DND-41 (cell line): Measurements from ENCODE around the gene NDUFB7.

Experiments
- ATAC-seq: fragments of 200-7000 bp; cut with Tn5 transposase; 3 replicates; pipeline ENCODE4 v1.9.1; 2021; ENCODE audit warnings: low read depth; ENCODE audit not compliant: insufficient read depth
- DNase-seq: peaks from one replicate; pipeline ENCODE4 v3.0.0-alpha.2; 2020
- H2AFZ ChIP-seq: 2 replicates; pipeline ENCODE4 v1.6.0; 2012; ENCODE audit warnings: low read depth, low read length
- H3K27ac ChIP-seq: 2 replicates; pipeline ENCODE4 v1.5.1; 2012; ENCODE audit warnings: low read length, inconsistent platforms
- H3K27me3 ChIP-seq: fragments of 200-600 bp; sonication (generic); 2 replicates; pipeline ENCODE4 v1.6.0; 2012; ENCODE audit warnings: low read length, mild to moderate bottlenecking, inconsistent platforms; ENCODE audit not compliant: insufficient read depth, poor library complexity
- H3K36me3 ChIP-seq: 2 replicates; pipeline ENCODE4 v1.5.1; 2012; ENCODE audit warnings: low read length, inconsistent platforms; ENCODE audit not compliant: insufficient read depth
- H3K4me1 ChIP-seq: 2 replicates; pipeline ENCODE4 v1.5.1; 2012; ENCODE audit warnings: mild to moderate bottlenecking, low read length; ENCODE audit not compliant: insufficient read depth
- H3K4me2 ChIP-seq: 2 replicates; pipeline ENCODE4 v1.6.0; 2012; ENCODE audit warnings: mild to moderate bottlenecking, moderate library complexity, low read length, inconsistent platforms; ENCODE audit not compliant: insufficient read depth
- H3K4me3 ChIP-seq, 2 experiments: fragments of 200-600 bp in 1 of 2; shearing (Covaris generic) in 1 of 2; 2 replicates each; pipeline ENCODE4 v1.5.1; 2012 to 2016; ENCODE audit warnings: inconsistent platforms in 2 of 2, low read length in 2 of 2, mild to moderate bottlenecking in 2 of 2, low read depth in 1 of 2, moderate library complexity in 1 of 2
- H3K79me2 ChIP-seq: 2 replicates; pipeline ENCODE4 v1.6.0; 2012; ENCODE audit warnings: low read length, inconsistent platforms; ENCODE audit not compliant: insufficient read depth
- H3K9ac ChIP-seq: 2 replicates; pipeline ENCODE4 v1.6.0; 2012; ENCODE audit warnings: low read depth, mild to moderate bottlenecking, inconsistent platforms, low read length, moderate library complexity
- H3K9me3 ChIP-seq: 2 replicates; pipeline ENCODE4 v1.5.1; 2012; ENCODE audit warnings: low read length, moderate library complexity, mild to moderate bottlenecking, inconsistent platforms; ENCODE audit not compliant: insufficient read depth, severe bottlenecking
- H4K20me1 ChIP-seq: 2 replicates; pipeline ENCODE4 v1.6.0; 2012; ENCODE audit warnings: low read length; ENCODE audit not compliant: insufficient read depth
- CTCF ChIP-seq: IDR thresholded peaks from 2 replicates; pipeline ENCODE4 v1.5.1; 2012; ENCODE audit warnings: borderline replicate concordance, low read length, moderate library complexity, mild to moderate bottlenecking; ENCODE audit not compliant: poor library complexity, severe bottlenecking; ENCODE audit errors: extremely low read depth
- EZH2 ChIP-seq: IDR thresholded peaks from 3 replicates; pipeline ENCODE4 v1.6.1; 2012; ENCODE audit warnings: borderline replicate concordance, low read depth, mild to moderate bottlenecking, moderate library complexity, low read length, inconsistent platforms; ENCODE audit not compliant: severe bottlenecking

The NDUFB7 gene

DNA sequence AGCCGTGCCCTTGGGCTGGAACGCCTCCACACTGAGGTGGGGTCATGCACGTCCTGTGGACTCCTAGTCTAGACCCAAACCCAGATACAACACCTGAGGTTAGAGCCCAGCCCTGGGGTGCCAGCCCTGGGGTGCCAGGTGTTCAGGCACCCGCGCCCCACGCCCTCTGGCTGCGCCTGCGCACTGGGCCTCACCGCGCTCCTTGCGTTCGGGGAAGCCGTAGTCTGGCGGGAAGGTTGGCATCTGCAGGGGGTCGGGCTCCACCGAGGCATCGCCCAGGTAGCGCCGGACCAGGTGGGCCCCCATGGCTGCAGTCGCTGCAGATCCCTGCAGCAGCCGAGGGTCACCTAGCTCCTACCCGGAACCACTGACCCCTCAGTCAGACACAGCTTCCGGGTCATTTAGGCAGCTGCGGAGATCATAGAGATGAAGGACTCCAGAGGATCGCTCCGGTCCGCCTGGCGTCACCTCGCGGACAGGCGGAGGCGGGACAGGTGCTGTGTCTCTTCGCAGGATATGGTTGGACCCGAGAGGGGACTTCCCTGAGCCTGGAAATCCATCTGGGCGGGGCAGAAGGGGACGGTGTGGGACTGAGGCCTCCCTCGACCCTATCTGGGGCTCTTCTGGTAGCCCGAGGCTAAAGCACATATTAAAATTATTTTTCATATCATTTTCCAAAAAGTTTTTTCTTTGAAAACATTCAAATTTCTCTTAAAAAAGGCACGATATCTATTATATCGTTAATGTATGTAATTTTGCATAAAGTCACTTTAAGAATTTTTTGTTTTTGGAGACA lies at the start of gene NDUFB7:
Gene NDUFB7, minus strand, starts transcription at position 372 of the 796 bp plus-strand sequence. Its CDS starts 66 bp downstream, at position 306.
- peaks cover 33% of the 10 kb centered on the region for H3K79me2 ChIP-seq
- peak within 1 kb of the TSS; percentile 94 for H2AFZ ChIP-seq
- peak; percentile 99 for TF ChIP-seq CTCF
- TF ChIP-seq EZH2, result no peak
- H3K4me2 ChIP-seq, result peak within 1 kb of the TSS; percentile 95
- H3K9me3 ChIP-seq, result no peaks in the 10 kb centered on the region
- H3K27ac ChIP-seq, result peak within 1 kb of the TSS; percentile 92
- H3K4me1 ChIP-seq, result peaks cover 36% of the 10 kb centered on the region
- H3K36me3 ChIP-seq, result peaks cover 15% of the 10 kb centered on the region
- peak within 1 kb of the TSS; percentile 76 for H3K9ac ChIP-seq
- ATAC-seq, result peak; percentile 97
- H4K20me1 ChIP-seq, result peaks cover 14% of the 10 kb centered on the region; the same call in 1 of the 2 replicates
- peak; percentile 93 for DNase-seq
- H3K27me3 ChIP-seq, result no peaks in the 10 kb centered on the region
- H3K4me3 ChIP-seq, result peak within 1 kb of the TSS; percentile 71 to 94

DNA sequence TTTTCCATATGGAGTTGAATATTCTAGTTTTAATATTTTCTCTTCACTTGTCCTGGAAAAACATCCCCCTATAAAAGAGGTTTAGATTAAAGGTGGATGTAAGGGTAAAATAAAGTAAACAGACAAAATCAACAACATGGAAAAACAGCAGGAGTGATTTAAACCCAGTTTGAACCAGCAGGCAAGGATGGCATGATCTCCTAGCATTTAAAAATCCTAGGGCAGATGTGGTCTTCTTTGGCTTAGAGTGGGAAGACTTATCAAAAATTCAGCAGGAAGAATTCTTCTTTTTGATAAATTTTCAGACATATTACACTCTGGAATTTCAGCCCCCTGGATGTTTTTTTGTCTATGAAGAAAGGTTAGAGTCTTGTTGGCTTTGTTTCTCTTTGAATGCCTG lies 47.5 kb upstream of the NDUFB7 start:
- DNase-seq (no peak), ATAC-seq (no peak)
- H3K9me3 ChIP-seq, result peaks cover 5% of the 10 kb centered on the region
- TF ChIP-seq EZH2 (no peak), CTCF (no peak)
- no peaks in the 10 kb centered on the region for H3K79me2 ChIP-seq
- no peak overlapping the region for H3K4me2 ChIP-seq
- no peak overlapping the region for H2AFZ ChIP-seq
- no peaks in the 10 kb centered on the region for H3K36me3 ChIP-seq
- no peaks in the 10 kb centered on the region for H3K4me1 ChIP-seq
- no peaks in the 10 kb centered on the region for H3K27me3 ChIP-seq
- H3K27ac ChIP-seq, result no peak overlapping the region
- no peaks in the 10 kb centered on the region for H4K20me1 ChIP-seq
- H3K9ac ChIP-seq, result no peak overlapping the region
- no peak overlapping the region for H3K4me3 ChIP-seq

GRCh38 chr19:14616407-14616806 lies 44.5 kb upstream of the NDUFB7 start:
- Histone ChIP-seq H3K27ac (no peak overlapping the region), H4K20me1 (no peaks in the 10 kb centered on the region), H3K4me1 (no peaks in the 10 kb centered on the region), H3K79me2 (no peaks in the 10 kb centered on the region), H3K4me3 (no peak overlapping the region), H3K9me3 (peaks cover 5% of the 10 kb centered on the region), H3K36me3 (no peaks in the 10 kb centered on the region), H2AFZ (no peak overlapping the region), H3K4me2 (no peak overlapping the region), H3K27me3 (no peaks in the 10 kb centered on the region), H3K9ac (no peak overlapping the region)
- ATAC-seq (no peak), DNase-seq (no peak)
- no peak for TF ChIP-seq EZH2
- TF ChIP-seq CTCF, result no peak
